Effector memory CD4-positive, alpha-beta T cell (primary cell): ENCODE data around the gene VEGFB.
A peak's percentile ranks its signal among the peaks of the same experiment; 100 is the strongest.

Experiments used
- DNase-seq, 3 donors: peaks; one replicate each; pipeline ENCODE4 v3.0.0-alpha.2; 2020
- H3K27ac ChIP-seq: 2 replicates; pipeline ENCODE4 v1.7.0; 2013; ENCODE audit warnings: mild to moderate bottlenecking, low read length, moderate library complexity; ENCODE audit not compliant: insufficient read depth, poor library complexity, severe bottlenecking
- H3K27me3 ChIP-seq: replicated peaks from 2 replicates; pipeline ENCODE4 v1.7.0; 2013; ENCODE audit warnings: mild to moderate bottlenecking, low read length; ENCODE audit not compliant: insufficient read depth, control insufficient read depth, poor library complexity, severe bottlenecking
- H3K36me3 ChIP-seq: 2 replicates; pipeline ENCODE4 v1.7.0; 2013; ENCODE audit warnings: mild to moderate bottlenecking, low read length, moderate library complexity; ENCODE audit not compliant: control insufficient read depth, insufficient read depth
- H3K4me1 ChIP-seq: 2 replicates; pipeline ENCODE4 v1.7.0; 2013; ENCODE audit warnings: low read length, mild to moderate bottlenecking; ENCODE audit not compliant: control insufficient read depth, insufficient read depth, poor library complexity, severe bottlenecking
- H3K4me3 ChIP-seq: 2 replicates; pipeline ENCODE4 v1.7.0; 2013; ENCODE audit warnings: low read length, low read depth, mild to moderate bottlenecking; ENCODE audit not compliant: insufficient read depth, poor library complexity, severe bottlenecking
- H3K9me3 ChIP-seq: 2 replicates; pipeline ENCODE4 v1.7.0; 2013; ENCODE audit warnings: mild to moderate bottlenecking, low read length, moderate library complexity; ENCODE audit not compliant: control insufficient read depth

The VEGFB gene

GRCh38 chr11:64203421-64204079 lies 30.8 kb upstream of the VEGFB start:
- Histone ChIP-seq H3K27ac (no peak overlapping the region), H3K4me3 (no peak overlapping the region), H3K4me1 (peaks cover 40% of the 10 kb centered on the region), H3K27me3 (no peaks in the 10 kb centered on the region), H3K36me3 (peaks cover 51% of the 10 kb centered on the region), H3K9me3 (no peaks in the 10 kb centered on the region)
- DNase-seq: no peak

- H3K4me1 ChIP-seq: peaks cover 43% of the 10 kb centered on the region
- H3K27ac ChIP-seq: no peak overlapping the region
- no peaks in the 10 kb centered on the region for H3K27me3 ChIP-seq
- no peaks in the 10 kb centered on the region for H3K9me3 ChIP-seq
- H3K36me3 ChIP-seq: peaks cover 46% of the 10 kb centered on the region
- no peak for DNase-seq
- no peak overlapping the region for H3K4me3 ChIP-seq
Observed at GRCh38 chr11:64204080-64204440, 30.3 kb upstream of the VEGFB start.

GRCh38 chr11:64204464-64204989 lies 29.9 kb upstream of the VEGFB start:
- no peak overlapping the region for H3K4me3 ChIP-seq
- peak; percentile 71 to 78 (median 73) for DNase-seq
- no peaks in the 10 kb centered on the region for H3K27me3 ChIP-seq
- peaks cover 43% of the 10 kb centered on the region for H3K4me1 ChIP-seq
- H3K27ac ChIP-seq: no peak overlapping the region
- H3K36me3 ChIP-seq: peaks cover 48% of the 10 kb centered on the region
- H3K9me3 ChIP-seq: no peaks in the 10 kb centered on the region

GRCh38 chr11:64206457-64207255 lies 27.7 kb upstream of the VEGFB start, which contains the start of gene FERMT3:
Gene FERMT3, plus strand, starts transcription at chr11:64206721. Its CDS starts 644 bp downstream, at chr11:64207365.
- DNase-seq: peak in 2 of 3 donors; percentile 48 to 52
- peak within 1 kb of the TSS; percentile 84 for H3K4me3 ChIP-seq
- peaks cover 47% of the 10 kb centered on the region for H3K36me3 ChIP-seq
- peak within 1 kb of the TSS; percentile 81 for H3K27ac ChIP-seq
- H3K4me1 ChIP-seq: peaks cover 43% of the 10 kb centered on the region
- H3K9me3 ChIP-seq: no peaks in the 10 kb centered on the region
- no peaks in the 10 kb centered on the region for H3K27me3 ChIP-seq

GRCh38 chr11:64207256-64208085 lies 26.9 kb upstream of the VEGFB start:
- DNase-seq: peak; percentile 46 to 54 (median 46)
- H3K27me3 ChIP-seq: no peaks in the 10 kb centered on the region
- no peaks in the 10 kb centered on the region for H3K9me3 ChIP-seq
- peak overlapping the region; percentile 81 for H3K27ac ChIP-seq
- peaks cover 43% of the 10 kb centered on the region for H3K4me1 ChIP-seq
- H3K36me3 ChIP-seq: peaks cover 48% of the 10 kb centered on the region
- H3K4me3 ChIP-seq: peak overlapping the region; percentile 84

GRCh38 chr11:64208086-64208795 lies 26.1 kb upstream of the VEGFB start:
- peak overlapping the region; percentile 84 for H3K4me3 ChIP-seq
- H3K27me3 ChIP-seq: no peaks in the 10 kb centered on the region
- peaks cover 43% of the 10 kb centered on the region for H3K36me3 ChIP-seq
- peak overlapping the region; percentile 81 for H3K27ac ChIP-seq
- no peak for DNase-seq
- peaks cover 43% of the 10 kb centered on the region for H3K4me1 ChIP-seq
- H3K9me3 ChIP-seq: no peaks in the 10 kb centered on the region

- Histone ChIP-seq H3K9me3 (no peaks in the 10 kb centered on the region), H3K36me3 (peaks cover 35% of the 10 kb centered on the region), H3K4me1 (peaks cover 43% of the 10 kb centered on the region), H3K27me3 (no peaks in the 10 kb centered on the region), H3K4me3 (no peak overlapping the region), H3K27ac (peak overlapping the region; percentile 81)
- DNase-seq: no peak
Observed at GRCh38 chr11:64208796-64209562, 25.4 kb upstream of the VEGFB start.

GRCh38 chr11:64209563-64209843 lies 24.9 kb upstream of the VEGFB start:
- Histone ChIP-seq H3K4me3 (no peak overlapping the region), H3K9me3 (no peaks in the 10 kb centered on the region), H3K27me3 (no peaks in the 10 kb centered on the region), H3K27ac (no peak overlapping the region), H3K4me1 (peaks cover 38% of the 10 kb centered on the region), H3K36me3 (peaks cover 32% of the 10 kb centered on the region)
- DNase-seq: no peak
